Activated CD8-positive, alpha-beta memory T cell treated with anti-CD3 and anti-CD28 coated beads for 48 hours (primary cell): ENCODE results near the gene LINC01488.

ENCODE experiments used
- DNase-seq, 3 experiments: peaks; one replicate each; pipeline ENCODE4 v3.0.0-alpha.2; 2020; ENCODE audit warnings: low read depth in 2 of 3, low spot score in 2 of 3

The LINC01488 gene

DNA sequence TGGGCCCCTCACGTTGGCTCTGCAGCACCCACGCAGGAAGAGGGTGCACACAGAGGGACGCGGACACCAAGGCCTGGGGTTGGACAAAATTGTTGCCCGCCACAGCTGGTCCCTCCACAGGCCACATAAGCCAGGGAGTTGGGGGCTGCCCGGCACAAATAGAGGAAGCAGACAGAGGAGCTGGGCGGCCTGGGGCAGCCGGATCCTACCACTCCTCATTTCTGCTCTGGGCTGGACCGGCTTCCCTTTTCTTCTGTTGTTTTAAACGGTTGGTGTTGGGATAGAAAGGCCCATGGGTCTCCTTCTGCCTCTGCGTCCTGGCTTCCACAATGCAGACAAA is 36.4 kb upstream of the LINC01488 start:
- DNase-seq, result no peak

DNA sequence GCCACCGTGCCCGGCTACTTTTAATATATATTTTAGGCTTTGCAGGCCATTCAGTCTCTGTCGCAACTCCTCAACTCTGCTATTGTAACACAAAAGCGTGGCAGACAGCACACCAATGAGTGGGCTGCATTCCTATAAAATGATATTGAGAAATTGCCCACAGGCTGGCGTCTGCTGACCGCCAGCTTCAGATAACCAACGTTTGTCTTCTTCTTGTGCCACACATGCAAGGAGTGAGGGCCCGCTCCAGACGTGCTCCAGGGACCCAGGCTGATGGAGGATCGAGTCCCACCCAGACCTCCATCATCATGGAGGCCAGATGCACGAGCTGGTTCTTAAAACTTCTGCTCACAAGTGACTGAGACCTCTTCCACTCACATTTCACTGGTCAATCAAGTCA is 35.4 kb upstream of the LINC01488 start:
- DNase-seq, result no peak

DNA sequence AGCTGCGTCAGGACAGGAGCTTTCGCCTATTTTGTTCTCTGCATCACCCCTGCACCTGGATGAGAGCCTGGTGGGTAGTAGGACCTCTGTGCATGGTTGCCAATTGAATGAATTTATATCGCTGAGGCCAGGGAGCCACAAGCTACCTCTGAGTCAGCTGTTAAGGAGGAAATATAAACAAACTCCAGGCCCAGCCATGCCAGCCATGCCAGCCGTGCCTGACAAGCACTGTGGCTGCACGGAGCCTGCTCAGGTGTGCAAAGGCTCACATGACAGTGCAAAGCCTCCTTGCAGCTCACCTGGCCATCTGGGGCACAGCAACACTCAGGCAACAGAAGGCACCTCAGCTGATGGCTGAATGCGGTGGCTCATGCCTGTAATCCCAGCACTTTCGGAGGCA is 33.7 kb upstream of the LINC01488 start:
- no peak for DNase-seq

DNA sequence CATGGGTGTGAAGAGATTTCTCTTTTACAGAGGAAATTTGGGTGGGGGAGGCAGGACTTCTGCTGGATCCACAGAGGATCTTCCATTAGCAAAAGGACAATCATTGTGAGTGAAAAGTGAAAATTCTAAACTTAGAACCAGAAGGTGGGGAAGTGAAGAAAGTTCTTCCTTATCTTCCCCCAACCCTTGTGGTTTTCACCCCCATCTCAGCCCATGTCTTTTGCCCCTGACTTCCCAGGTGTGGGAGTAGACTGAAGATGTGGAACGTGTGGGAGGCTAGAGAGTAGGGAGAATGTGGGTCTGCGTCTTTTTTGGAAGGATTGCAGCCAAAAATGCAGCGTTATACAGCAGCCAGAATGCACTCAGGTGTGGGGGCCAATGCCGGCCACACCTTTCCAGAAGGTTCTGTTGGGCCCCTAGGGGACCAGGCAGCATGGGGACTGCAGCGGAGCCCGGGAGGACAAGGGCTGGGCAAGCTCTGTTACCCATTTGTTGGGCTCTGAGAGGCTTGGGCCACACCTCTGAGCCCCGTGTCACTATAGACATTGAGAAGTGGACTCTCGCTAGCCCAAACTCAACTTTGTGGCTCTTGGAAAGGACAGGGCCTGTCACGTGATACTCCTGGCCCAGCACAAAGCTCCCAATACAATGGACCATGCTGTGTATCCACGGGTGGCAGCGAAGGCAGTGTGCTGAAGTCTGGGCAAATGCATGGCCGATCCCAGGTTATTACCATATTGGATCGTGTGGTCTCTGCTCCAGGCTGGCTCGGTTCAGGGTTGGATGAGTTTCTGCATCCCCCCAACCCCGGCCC is 32.8 kb upstream of the LINC01488 start:
- no peak for DNase-seq

DNA sequence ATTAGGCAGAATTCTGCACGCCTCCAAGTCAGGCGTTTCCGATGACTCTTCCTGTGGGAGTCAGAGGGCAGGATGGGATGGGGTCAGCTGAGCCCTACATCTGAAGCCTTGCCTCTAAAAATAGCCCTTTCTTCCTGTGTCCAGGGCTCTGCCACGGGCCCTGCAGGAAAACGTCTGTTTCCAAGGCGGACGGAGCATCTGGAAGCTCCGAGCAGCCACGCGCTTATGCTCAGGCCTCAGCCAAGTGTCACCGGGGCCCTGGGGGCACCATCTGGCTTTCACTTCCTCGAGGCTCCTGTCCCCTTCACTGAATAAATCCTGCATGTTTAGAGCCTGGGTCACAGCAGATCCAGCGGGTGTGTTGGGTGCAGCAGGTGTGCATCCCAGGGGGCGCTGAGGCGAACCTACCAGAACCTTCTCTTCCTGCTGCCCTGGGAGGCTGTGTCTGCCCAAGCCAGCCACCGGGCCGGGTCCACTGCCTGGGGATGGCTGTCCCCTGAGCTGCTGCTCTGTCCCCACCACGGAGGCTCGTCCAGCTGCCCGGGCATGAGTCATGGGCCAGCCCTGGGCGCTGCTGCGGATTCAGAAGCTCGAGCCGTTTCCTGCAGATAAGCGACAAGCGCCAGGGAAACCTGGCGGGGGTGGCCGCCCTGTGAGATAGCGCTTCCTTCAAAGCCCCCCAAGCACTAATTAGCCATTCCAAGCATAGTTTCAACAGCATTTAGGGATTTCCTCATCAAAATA is 32.0 kb upstream of the LINC01488 start:
- no peak for DNase-seq

DNA sequence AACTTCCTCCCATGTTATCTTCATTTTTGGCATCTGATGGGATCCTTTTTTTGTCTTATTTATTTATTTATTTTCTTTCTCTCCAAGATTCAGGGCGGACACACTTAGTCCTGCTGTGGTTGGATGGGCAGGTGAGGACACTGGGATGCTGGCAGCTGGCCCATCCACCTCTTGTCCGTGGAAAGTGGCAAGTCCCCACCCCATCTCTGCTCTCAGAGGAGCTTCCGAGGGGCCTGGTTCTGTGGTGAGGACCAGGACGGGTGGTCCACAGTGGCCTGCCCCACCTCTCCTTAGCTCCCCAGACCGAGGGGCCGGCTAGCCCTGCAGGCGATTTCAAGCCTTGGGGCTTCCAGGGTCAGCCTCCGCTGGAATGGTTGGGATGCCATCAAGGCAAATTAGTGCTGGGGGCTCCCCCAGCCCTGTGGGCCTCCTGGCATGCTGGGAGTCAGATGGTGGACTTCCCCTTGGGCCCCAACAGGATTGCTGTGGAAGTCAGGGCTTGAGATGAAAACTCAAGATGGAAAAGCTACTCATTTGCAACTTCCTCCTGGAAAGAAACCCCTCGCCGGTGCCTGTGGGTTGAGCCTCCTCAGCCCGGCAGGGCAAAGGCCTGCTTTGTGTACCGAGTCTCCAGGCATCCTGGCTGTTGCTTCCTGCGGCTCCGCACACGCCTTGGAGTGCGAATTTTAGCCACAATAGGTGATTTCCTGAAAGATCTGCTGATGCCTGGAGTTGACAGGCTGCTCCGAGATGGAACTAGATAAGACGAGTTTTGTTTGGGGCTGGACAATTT is 31.2 kb upstream of the LINC01488 start:
- DNase-seq, result no peak

DNA sequence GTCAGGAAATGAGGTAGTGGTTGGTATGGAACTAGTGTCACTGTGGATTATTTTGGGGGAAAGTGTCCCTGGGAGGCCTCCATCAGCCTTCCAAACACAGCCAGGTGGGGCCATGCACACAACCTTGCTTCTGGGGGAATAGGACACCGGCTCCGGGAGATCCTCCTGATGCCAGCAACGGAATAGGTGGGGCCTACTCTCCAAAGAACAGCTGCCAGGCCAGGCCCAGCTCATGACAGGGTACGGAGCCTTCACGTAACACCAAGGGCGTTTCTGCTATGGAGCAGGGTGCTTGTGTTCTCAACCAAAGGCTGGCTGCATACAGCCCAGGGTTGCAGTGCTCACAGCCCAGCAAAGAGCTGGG is 30.6 kb upstream of the LINC01488 start:
- no peak for DNase-seq

DNA sequence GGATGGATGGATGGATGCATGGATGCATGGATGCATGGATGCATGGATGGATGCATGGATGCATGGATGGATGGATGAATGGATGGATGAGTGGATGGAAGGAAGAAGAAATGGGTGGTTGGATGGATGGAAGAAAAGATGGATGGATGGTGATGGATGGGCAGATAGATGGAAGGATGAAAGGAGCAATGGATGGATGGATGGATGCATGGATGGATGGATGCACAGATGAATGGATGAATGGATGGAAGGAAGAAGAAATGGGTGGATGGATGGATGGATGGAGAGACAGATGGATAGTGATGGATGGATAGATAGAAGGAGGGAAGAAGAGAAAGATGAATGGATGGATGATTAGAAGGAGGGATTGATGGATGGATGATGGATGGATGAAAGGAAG is 30.2 kb upstream of the LINC01488 start:
- DNase-seq, result no peak

DNA sequence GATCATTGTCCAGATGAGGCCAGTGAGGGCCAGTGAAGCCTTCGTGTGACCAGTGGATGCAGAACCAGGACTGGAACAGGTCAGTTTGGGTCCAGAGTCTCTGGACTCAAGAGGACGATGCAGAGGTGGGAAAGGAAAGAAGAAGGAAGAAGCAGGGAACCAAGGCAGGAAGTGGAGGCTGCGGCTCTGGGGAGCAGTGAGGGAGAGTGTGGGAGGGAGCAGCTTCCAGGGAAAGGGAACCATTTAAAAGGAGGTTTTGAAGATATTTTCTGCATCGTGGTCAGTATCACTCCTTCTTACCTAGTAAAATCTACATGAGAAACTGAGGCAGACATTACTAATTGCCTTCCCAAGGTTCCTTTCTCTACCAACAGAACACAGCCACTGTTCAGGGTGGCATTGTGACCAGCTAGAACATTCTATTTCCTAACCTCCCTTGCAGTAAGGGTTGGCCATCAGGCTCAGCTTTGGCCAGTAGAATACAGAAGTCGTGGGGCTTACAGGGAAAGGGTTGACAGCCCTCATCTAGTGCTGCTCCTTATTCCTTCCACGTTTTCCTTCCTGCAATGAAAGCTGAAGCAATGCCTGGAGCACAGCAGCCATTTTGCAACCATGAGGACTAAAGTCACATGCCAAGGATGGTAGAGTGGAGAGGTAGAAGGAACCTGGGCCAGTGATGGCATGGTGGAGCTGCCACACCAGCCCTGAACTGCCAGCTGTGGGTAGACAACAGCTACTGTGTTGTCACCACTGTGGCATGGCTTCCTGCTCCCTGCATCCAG is 29.1 kb upstream of the LINC01488 start:
- no peak for DNase-seq

DNA sequence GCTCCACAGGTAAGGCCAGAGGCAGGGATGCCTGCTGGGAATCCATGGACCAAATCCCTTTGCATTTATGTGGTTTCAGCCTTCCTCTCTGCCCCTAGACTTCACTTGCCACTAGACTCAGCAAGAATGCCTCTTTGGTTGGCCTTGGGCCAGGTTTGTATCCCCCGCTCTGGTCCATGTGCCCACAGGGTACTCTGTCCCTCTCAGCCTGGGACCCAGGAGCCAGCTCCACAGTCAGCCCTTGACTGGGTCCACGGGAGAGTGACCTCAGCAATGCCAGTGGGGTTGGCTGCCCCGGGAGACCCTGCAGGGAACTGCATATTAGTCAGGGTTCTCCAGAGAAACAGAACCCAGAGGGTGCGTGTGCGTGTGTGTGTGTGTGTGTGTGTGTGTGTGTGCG is 28.3 kb upstream of the LINC01488 start:
- no peak for DNase-seq

DNA sequence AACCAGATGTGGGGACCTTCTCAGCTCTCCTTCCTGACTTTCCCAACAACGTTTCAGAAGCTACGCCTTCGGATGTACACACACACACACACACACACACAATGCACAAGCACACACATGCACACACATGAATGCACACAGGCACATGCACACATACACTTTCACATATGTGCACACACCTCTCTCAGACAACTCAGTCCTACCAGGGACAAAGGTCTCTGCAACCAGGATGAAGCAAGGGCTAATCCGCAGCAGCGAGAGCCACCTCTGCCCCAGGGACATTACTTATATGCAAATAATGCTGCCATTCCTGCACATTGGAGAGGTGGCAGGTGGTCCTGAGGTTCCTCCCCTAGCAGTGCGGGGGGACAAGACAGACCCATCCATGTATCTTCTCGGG is 27.4 kb upstream of the LINC01488 start:
- no peak for DNase-seq

DNA sequence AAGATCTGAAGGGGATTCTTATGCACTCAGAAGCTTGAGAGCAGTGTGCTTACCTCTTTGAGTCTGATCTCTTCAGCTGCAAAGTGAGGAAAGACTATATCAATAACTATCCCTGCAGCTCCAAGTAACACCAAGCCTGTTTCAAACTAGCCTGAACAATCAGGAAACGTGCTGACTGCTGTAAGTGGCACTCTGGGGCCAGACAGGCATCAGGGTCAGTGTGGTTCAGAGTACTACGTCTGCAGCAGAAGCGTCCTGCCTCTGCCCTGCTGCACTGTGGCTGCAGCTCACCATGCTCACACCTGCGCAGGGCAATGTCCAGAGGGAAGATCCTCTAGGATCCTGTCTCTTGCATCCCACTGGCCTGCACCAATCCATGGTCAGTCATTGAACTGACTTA is 25.5 kb upstream of the LINC01488 start:
- no peak for DNase-seq

DNA sequence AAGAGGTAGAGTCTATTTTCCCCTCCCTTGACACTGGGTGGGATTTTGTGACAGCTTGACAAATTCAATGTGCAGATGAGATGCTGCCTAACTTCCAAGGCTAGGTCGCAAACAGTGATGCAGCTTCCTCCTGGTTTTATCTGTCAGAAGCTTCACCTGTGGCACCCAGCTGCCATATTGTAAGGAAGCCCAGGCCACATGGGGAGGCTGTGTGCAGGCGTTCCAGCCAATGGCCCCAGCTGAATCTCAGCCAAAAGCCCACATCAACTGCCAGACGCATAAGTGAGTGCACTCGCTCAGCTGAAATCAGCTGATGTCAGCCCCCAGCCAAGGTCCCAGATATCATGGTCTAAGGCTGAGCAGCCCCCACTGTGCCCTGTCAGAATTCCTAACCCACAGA is 24.8 kb upstream of the LINC01488 start:
- no peak for DNase-seq

DNA sequence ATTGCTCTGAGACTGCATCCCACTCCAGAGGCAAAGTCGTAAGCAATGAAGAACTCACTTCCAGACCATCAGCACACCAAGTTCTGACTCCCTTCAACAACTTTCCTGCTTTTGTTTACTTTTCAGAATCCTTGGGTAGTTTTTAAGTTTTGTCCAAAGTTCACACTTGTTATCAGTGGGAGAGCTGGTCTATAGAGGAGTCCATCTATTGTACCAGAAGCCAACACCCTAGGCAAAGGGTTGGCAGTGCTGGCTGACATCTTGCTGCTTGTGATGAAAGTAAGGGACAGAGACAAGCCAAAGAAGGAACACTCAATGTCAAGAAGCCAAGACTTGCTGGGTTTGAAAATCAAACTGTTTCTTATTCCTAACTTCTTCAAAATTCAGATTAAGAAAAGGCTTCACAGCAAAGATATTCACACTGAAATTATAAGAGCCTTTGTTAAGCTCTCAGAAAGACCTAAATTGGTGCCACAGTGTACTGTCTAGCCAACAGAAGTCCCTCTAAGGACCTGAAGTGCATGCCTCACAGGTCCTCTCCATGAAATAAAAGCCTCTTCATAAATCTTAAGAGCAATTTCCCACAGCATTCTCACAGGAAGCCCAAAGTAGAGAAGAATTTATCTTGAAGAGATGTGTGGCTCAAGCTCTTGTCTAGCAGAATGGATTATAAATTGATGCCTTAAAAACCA is 21.5 kb upstream of the LINC01488 start:
- no peak for DNase-seq

DNA sequence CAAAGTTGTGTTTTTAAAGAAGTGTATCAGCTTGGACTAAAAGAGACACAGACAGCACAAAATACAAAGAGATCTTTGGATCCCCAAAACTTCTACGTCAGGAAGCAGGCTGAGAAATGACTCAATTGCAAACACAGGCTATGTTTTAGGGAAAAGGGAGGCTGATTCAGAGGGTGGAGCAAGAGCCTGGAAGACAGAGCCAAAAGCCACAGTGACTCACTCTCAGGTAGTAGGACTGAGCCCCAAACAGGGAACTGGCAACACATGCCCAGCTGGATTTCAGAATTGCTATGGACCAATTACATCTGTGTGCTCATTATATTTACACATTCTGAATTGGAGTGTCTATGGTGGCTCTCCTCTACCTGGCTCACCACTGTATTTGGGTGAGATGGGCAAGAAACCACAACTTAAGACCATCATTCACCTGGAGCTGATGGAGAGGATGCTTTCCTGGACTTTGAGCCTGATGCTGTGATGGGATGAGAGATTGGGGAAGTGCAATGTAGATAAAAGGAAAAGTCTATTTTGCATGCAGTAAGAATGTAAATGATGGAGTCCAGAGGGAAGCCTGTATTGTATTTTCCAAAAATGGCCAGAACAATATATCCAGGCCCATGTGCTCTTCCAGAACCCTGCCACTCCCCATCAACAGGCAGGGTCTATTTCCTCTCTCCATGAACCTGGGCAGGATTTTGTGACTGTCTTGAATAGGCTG is 20.8 kb upstream of the LINC01488 start:
- no peak for DNase-seq

DNA sequence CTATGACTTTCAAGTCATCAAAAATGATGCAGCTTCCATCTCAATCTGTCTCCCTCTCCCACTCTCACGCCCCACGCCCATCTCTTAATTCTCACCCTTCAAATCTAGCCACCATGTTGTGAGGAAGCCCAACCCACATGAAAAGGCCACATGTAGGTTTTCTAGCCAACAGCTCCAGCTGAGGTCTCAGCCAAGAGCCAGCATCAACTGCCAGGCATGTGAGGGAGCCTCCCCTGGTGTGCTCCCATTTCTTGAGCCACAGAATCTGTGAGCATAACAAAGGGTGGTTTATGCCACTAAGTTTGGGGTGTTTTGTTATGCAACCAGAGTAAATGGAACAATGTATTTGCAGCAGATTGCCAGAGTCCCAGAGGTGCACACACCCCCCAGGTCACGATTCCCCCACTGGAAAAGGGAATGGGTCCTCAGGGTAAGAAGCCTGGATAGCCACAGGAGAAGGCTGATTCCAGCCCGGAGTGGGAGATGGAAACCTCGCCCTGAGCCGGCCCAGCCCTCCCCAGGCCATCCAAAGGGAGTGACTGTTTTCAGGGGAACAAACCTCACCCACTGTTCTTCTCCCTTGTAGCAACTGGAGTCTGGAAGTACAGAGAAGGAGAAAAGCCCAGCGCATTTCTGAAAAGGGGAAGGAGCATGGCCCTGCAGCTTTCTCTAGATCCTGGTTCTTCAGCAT is 20.0 kb upstream of the LINC01488 start:
- DNase-seq, result no peak

DNA sequence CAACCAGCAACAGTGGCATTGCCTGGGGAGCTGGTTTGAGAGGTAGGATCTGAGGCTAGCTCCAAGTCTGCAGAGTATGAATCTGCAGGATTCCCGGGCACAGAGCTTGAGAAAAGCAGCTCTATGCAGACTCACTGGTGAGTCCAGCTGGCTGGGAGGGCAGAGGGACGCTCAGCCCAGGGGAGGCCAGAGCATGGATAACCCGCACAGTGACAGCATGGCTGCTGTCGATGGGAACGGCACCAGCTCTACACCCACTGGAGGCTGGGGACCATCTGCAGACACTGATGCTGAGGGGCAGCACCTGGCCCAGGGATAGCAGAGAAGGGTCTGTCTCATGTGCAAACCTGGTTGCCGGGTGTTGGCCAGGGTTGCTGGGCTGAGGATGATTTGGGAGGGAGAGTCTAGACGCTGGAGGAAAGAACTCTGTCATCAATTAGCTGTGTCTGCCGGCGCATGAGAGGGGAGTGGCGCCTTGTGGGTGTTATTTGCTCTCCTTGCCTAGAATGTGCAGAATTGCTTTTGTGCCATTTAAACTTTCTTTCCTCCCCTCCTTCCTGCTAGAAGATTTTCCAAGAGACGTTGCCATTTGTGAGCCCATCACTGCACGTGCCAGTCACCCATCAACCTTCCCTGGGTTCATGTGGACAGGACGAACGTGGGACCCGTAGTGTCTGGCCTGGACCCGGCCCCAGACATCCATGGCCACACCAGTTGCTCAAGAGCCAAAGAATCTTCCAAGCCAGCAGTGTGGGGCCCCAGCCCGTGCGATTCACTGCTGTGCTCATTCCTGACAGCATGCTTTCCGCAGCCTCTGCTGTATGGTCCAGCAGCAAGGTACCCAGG is 19.1 kb upstream of the LINC01488 start:
- DNase-seq, result no peak

DNA sequence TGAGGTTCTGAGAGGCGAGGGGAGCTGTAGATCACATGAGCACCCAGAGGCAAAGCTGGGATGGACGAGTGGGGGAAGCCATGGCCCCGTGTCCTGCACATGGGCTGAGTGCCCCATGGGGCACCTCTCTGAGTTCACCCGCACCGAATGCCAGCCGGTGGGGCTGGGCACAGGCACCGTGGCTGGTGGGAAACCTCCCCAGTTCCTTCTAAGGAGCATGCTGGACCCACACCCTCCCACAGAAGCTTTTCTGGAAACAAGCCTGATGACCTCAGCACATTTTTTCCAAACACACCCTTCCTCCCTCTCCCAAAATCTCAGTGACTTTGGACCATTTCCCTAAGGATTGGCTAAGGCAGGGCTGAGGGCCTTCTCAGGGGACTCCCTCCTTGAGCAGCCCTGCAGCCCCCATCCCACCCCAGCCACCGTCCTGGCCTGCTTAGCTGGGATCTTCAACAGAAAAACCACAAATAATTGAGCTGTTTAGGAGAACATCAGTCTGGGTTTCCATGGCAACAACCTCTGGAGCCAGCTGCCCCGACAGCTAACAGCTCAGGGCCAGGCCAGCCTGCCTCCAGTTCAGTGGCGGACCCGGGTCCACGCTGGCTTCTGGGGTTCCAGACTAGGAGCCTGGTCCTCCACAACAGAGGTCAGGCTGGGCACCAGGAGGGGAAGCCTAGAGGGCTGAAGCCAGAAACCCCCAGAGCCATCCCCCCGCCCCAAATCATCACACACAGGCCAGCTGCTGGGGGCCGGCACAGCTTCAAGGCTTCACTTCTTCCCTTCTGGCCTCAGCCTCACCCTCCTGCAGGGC is 18.1 kb upstream of the LINC01488 start:
- DNase-seq, result no peak
